GM06990 (cell line): Measurements from ENCODE around the gene ADGRE1.

ENCODE experiments used
- DNase-seq: peaks from one replicate; pipeline ENCODE4 v3.0.0-alpha.2; 2011; ENCODE audit not compliant: insufficient read length; ENCODE audit errors: extremely low read depth
- H3K27me3 ChIP-seq: replicated peaks from 2 replicates; pipeline ENCODE4 v1.6.0; 2011; ENCODE audit warnings: low read length; ENCODE audit not compliant: control insufficient read depth, insufficient read depth
- H3K36me3 ChIP-seq: 2 replicates; pipeline ENCODE4 v1.5.1; 2011; ENCODE audit warnings: low read length; ENCODE audit not compliant: control insufficient read depth, insufficient read depth
- H3K4me3 ChIP-seq: replicated peaks from 2 replicates; pipeline ENCODE4 v1.5.1; 2011; ENCODE audit warnings: low read depth, mild to moderate bottlenecking, control low read depth, low read length
- CTCF ChIP-seq: IDR thresholded peaks from 2 replicates; pipeline ENCODE4 v1.5.1; 2011; ENCODE audit warnings: low read length, control low read depth, mild to moderate bottlenecking, inconsistent platforms; ENCODE audit not compliant: insufficient read depth, poor library complexity, severe bottlenecking

Gene ADGRE1

GRCh38 chr19:6886277-6886897 is 992 bp upstream of the ADGRE1 start:
- Histone ChIP-seq H3K27me3 (no peaks in the 10 kb centered on the region), H3K36me3 (no peaks in the 10 kb centered on the region), H3K4me3 (no peak overlapping the region)
- no peak for DNase-seq
- TF ChIP-seq CTCF, result no peak

GRCh38 chr19:6888967-6889366 is 1.6 kb downstream of the ADGRE1 start:
- no peak for DNase-seq
- Histone ChIP-seq H3K36me3 (no peaks in the 10 kb centered on the region), H3K4me3 (no peak overlapping the region), H3K27me3 (no peaks in the 10 kb centered on the region)
- no peak for TF ChIP-seq CTCF

- H3K4me3 ChIP-seq, result no peak overlapping the region
- no peak for TF ChIP-seq CTCF
- no peak for DNase-seq
- H3K27me3 ChIP-seq, result no peaks in the 10 kb centered on the region
- no peaks in the 10 kb centered on the region for H3K36me3 ChIP-seq
Measured at GRCh38 chr19:6890401-6890913, 3.1 kb downstream of the ADGRE1 start.

- no peaks in the 10 kb centered on the region for H3K36me3 ChIP-seq
- H3K27me3 ChIP-seq, result no peaks in the 10 kb centered on the region
- DNase-seq, result no peak
- H3K4me3 ChIP-seq, result no peak overlapping the region
- TF ChIP-seq CTCF, result no peak
Measured at GRCh38 chr19:6890938-6891337, 3.6 kb downstream of the ADGRE1 start.

GRCh38 chr19:6891761-6892385 is 4.5 kb downstream of the ADGRE1 start:
- Histone ChIP-seq H3K4me3 (no peak overlapping the region), H3K36me3 (no peaks in the 10 kb centered on the region), H3K27me3 (no peaks in the 10 kb centered on the region)
- no peak for DNase-seq
- no peak for TF ChIP-seq CTCF

- TF ChIP-seq CTCF, result no peak
- H3K36me3 ChIP-seq, result no peaks in the 10 kb centered on the region
- H3K4me3 ChIP-seq, result no peak overlapping the region
- no peak for DNase-seq
- H3K27me3 ChIP-seq, result no peaks in the 10 kb centered on the region
Measured at GRCh38 chr19:6894313-6894712, 6.9 kb downstream of the ADGRE1 start.
